BJ (cell line): ENCODE data around the gene CCSER2. TPM values are rescaled to one million over a fixed set of nuclear protein-coding genes. Genes with fewer than 3 reads are reported as not detected.
"Not testable (repeated sequence)": the region's sequence is repeated elsewhere in the genome, so short reads cannot be mapped to it uniquely, and the experiment has no call there.

Experiments
- CTCF ChIA-PET: fragments of 350-600 bp; formaldehyde crosslinking; extraction: SDS; loops from one replicate; lab custom pipeline; 2021; ENCODE audit warnings: antibody characterized with exemption, inconsistent platforms; lab: Yijun Ruan, JAX
- POLR2A ChIA-PET: fragments of 300-600 bp; sonication (Branson Sonifier 250); formaldehyde crosslinking; extraction: SDS; loops from one replicate; lab custom pipeline; 2021; ENCODE audit warnings: antibody characterized with exemption; lab: Charles Lee
- DNase-seq: peaks from one replicate; pipeline ENCODE4 v3.0.0-alpha.2; 2011; ENCODE audit warnings: low read depth
- H3K27me3 ChIP-seq: 2 replicates; pipeline ENCODE4 v1.6.0; 2011; ENCODE audit warnings: low read length; ENCODE audit not compliant: control insufficient read depth, insufficient read depth
- H3K36me3 ChIP-seq: 2 replicates; pipeline ENCODE4 v1.5.1; 2011; ENCODE audit warnings: low read length; ENCODE audit not compliant: control insufficient read depth, insufficient read depth
- H3K4me3 ChIP-seq: 2 replicates; pipeline ENCODE4 v1.5.1; 2011; ENCODE audit warnings: low read depth, mild to moderate bottlenecking, control low read depth, low read length
- polyA plus RNA-seq: library from polyadenylated mRNA; depleted of rRNA; stranded (reverse); fragments of >200 nt; gene quantifications from 2 replicates; pipeline ENCODE4 v1.2.3, GENCODE V29; 2011
- TF ChIP-seq, protein P1 (sequence below): IDR thresholded peaks from 2 replicates; pipeline ENCODE4 v1.5.1; 2011; ENCODE audit warnings: low read depth, mild to moderate bottlenecking, control low read depth, inconsistent platforms, low read length, moderate library complexity; ENCODE audit not compliant: insufficient read depth

CCSER2 gene
- polyA plus RNA-seq, 1 experiment: 28.7 TPM

DNA sequence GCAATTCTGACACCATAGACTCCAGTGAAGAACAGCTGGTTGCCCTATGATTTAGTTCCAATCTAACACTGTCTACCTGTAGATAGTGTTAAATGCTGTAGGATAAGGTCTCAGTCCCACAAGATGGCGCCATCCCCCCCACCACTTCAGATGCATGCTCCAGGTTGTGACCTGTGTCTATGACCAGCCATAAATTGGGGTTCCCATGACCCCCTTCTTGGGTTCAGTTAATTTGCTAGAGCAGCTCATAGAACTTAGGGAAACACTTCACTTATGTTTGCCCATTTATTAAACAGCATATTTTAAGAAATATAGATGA is 13.1 kb downstream of the CCSER2 start:
- ChIA-PET CTCF (interaction anchor here (0.8 to 1.2 kb wide), 3 partner anchors 13 to 199 kb away, joined by 3 to 4 read pairs (median 3); partner anchors contain the start of gene CCSER2), POLR2A (no interaction called here)
- DNase-seq: no peak
- Histone ChIP-seq H3K4me3 (no peak overlapping the region), H3K27me3 (no peaks in the 10 kb centered on the region), H3K36me3 (no peaks in the 10 kb centered on the region)
- TF ChIP-seq, protein P1, sequence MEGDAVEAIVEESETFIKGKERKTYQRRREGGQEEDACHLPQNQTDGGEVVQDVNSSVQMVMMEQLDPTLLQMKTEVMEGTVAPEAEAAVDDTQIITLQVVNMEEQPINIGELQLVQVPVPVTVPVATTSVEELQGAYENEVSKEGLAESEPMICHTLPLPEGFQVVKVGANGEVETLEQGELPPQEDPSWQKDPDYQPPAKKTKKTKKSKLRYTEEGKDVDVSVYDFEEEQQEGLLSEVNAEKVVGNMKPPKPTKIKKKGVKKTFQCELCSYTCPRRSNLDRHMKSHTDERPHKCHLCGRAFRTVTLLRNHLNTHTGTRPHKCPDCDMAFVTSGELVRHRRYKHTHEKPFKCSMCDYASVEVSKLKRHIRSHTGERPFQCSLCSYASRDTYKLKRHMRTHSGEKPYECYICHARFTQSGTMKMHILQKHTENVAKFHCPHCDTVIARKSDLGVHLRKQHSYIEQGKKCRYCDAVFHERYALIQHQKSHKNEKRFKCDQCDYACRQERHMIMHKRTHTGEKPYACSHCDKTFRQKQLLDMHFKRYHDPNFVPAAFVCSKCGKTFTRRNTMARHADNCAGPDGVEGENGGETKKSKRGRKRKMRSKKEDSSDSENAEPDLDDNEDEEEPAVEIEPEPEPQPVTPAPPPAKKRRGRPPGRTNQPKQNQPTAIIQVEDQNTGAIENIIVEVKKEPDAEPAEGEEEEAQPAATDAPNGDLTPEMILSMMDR: no peak

DNA sequence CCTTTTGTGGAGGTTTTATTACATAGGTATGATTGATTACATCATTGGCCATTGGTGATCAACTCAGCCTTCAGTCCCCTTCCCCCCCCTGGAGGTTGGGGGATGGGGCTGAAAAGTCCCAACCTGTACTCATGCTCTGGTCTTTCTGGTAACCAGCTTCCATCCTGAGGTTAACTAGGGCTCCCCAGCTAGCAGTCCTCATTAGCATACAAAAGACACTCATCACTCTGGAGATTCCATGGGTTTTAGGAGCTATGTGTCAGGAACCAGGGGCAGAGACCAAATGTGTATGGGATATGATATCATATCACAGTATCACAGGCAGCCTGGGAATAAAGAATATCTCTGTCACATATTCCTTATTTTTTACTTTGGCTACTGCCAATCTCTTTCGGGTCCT is 13.6 kb downstream of the CCSER2 start:
- CTCF ChIA-PET: interaction anchor here (0.8 to 1.3 kb wide), 5 partner anchors 10 to 198 kb away, joined by 3 to 5 read pairs (median 3); partner anchors contain the start of gene CCSER2
- TF ChIP-seq, protein P1: no peak
- POLR2A ChIA-PET: no interaction called here
- no peaks in the 10 kb centered on the region for H3K36me3 ChIP-seq
- H3K4me3 ChIP-seq: no peak overlapping the region
- no peak for DNase-seq
- H3K27me3 ChIP-seq: no peaks in the 10 kb centered on the region

DNA sequence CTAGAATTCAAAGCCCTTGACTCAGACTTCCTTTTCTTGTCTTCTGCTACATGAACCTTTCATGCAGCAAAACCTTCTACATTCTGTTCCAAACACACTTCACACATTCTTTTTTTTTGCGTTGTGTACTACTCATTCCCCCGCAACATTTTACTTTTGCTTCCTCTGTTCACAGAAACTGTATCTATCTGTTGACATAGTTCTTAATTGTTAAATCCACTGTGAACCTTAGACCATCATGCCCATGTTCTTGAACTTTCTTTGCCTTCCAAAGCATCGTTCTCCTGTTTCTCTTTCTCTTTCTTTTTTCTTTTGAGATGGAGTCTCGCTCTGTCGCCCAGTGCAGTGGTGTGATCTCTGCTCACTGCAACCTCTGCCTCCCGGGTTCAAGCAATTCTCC is 14.2 kb downstream of the CCSER2 start:
- Histone ChIP-seq H3K27me3 (no peaks in the 10 kb centered on the region), H3K36me3 (no peaks in the 10 kb centered on the region), H3K4me3 (no peak overlapping the region)
- TF ChIP-seq, protein P1: no peak
- DNase-seq: no peak
- ChIA-PET CTCF (interaction anchor here (1.2 to 1.3 kb wide), 2 partner anchors 10 to 76 kb away, joined by 3 to 5 read pairs; no protein-coding TSS in a partner anchor), POLR2A (no interaction called here)

DNA sequence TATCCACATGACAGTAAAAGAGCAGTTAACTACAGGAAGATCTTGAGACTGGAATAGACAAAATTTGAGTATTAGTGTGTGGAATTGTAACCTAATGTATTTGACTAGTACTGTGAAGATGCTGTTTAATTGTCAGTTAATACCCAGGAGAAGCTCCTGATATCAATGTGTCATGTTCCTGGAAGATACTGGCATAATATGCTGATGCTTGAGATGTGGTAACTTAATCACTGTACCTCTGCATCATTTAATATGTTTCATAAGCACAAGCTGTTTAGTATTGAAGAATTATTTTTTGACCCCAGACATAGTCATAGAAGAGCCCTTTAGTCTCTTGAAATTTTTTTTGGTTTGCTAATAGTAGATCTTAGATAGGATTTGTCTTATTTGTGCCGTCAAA is 15.4 kb downstream of the CCSER2 start:
- H3K36me3 ChIP-seq: no peaks in the 10 kb centered on the region
- TF ChIP-seq, protein P1: no peak
- CTCF ChIA-PET: no interaction called here
- no peak overlapping the region for H3K4me3 ChIP-seq
- DNase-seq: no peak
- H3K27me3 ChIP-seq: no peaks in the 10 kb centered on the region
- POLR2A ChIA-PET: no interaction called here

DNA sequence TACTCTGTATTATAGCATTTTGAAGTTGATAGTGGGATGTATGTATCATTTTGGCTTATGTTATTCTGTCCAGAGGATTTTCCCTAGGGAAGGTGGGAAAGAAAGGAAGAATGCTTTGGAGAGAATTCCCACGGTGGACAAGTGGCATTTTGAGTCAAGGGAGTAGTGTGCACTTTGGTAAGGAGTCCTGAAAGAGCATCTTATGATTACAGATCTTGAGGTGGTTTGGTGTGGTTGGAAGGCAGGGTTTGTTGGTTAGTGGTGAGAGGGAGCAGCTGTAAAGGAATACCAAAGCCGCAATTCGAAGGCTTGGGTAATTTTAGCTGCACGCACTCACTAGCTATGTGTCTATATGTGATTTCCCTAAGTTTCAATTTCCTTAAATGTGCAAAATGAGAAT is 16.1 kb downstream of the CCSER2 start:
- Histone ChIP-seq H3K36me3 (no peaks in the 10 kb centered on the region), H3K4me3 (no peak overlapping the region), H3K27me3 (no peaks in the 10 kb centered on the region)
- POLR2A ChIA-PET: no interaction called here
- CTCF ChIA-PET: no interaction called here
- TF ChIP-seq, protein P1: no peak
- DNase-seq: no peak

DNA sequence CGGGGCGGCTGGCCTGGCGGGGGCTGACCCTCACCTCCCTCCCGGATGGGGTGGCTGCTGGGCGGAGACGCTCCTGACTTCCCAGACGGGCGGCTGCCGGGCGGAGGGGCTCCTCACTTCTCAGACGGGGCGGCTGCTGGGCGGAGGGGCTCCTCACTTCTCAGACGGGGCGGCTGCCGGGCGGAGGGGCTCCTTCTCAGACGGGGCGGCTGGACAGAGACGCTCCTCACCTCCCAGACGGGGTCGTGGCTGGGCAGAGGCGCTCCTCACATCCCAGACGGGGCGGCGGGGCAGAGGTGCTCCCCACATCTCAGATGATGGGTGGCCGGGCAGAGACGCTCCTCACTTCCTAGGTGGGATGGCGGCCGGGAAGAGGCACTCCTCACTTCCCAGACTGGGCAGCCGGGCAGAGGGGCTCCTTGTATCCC is 19.2 kb downstream of the CCSER2 start:
- H3K27me3 ChIP-seq, DNase-seq, H3K36me3 ChIP-seq, CTCF ChIA-PET, H3K4me3 ChIP-seq, POLR2A ChIA-PET: not testable (repeated sequence)
